ENCODE data around the gene LIN28B. TPM values are rescaled to one million over a fixed set of nuclear protein-coding genes. Genes with fewer than 3 reads are reported as not detected.

The LIN28B gene
- total RNA-seq, 1 experiment from 2014 or later = 21.6 TPM

GRCh38 chr6:105029581-105029980 is 72.7 kb downstream of the LIN28B start:
- ChIA-PET POLR2A (ENCODE audit: low non-redundant PET) (no interaction called here), CTCF (no interaction called here)
- no peaks in the 10 kb centered on the region for H3K9me3 ChIP-seq (ENCODE audit: low read depth, low read length, poor library complexity, severe bottlenecking)
- DNase-seq (ENCODE audit: low spot score) = no peak
- no peak overlapping the region for H3K27ac ChIP-seq (ENCODE audit: low read depth, low read length, poor library complexity, severe bottlenecking)
- BruUV-seq (replicated peaks) = no TSS peak
- intact Hi-C loops (cut with micrococcal nuclease; ENCODE audit: unreplicated experiment) = no loop called here
- TF ChIP-seq CTCF (conservative IDR thresholded peaks at IDR 0.05; ENCODE audit: low read depth, low read length) (no peak), EZH2 (IDR thresholded peaks at IDR 0.05; ENCODE audit: borderline replicate concordance, low read depth, low read length, poor library complexity, severe bottlenecking) (no peak)
- H3K4me1 ChIP-seq (ENCODE audit: insufficient read depth, low read length, poor library complexity, severe bottlenecking) = peaks cover 3% of the 10 kb centered on the region
- H3K36me3 ChIP-seq (ENCODE audit: insufficient read depth, low read length, poor library complexity, severe bottlenecking) = no peaks in the 10 kb centered on the region
- no peaks in the 10 kb centered on the region for H3K27me3 ChIP-seq (replicated peaks; ENCODE audit: insufficient read depth, low read depth, low read length, poor library complexity)
- H3K4me3 ChIP-seq (ENCODE audit: low read depth, low read length, poor library complexity, severe bottlenecking) = no peak overlapping the region

- Histone ChIP-seq H3K9me3 (ENCODE audit: low read depth, low read length, poor library complexity, severe bottlenecking) (no peaks in the 10 kb centered on the region), H3K4me1 (ENCODE audit: insufficient read depth, low read length, poor library complexity, severe bottlenecking) (peaks cover 3% of the 10 kb centered on the region), H3K27me3 (replicated peaks; ENCODE audit: insufficient read depth, low read depth, low read length, poor library complexity) (no peaks in the 10 kb centered on the region), H3K36me3 (ENCODE audit: insufficient read depth, low read length, poor library complexity, severe bottlenecking) (no peaks in the 10 kb centered on the region), H3K27ac (ENCODE audit: low read depth, low read length, poor library complexity, severe bottlenecking) (no peak overlapping the region), H3K4me3 (ENCODE audit: low read depth, low read length, poor library complexity, severe bottlenecking) (no peak overlapping the region)
- TF ChIP-seq EZH2 (IDR thresholded peaks at IDR 0.05; ENCODE audit: borderline replicate concordance, low read depth, low read length, poor library complexity, severe bottlenecking) = no peak
- no peak for TF ChIP-seq CTCF (conservative IDR thresholded peaks at IDR 0.05; ENCODE audit: low read depth, low read length)
- CTCF ChIA-PET = no interaction called here
- no TSS peak for BruUV-seq (replicated peaks)
- POLR2A ChIA-PET (ENCODE audit: low non-redundant PET) = no interaction called here
- intact Hi-C loops (cut with micrococcal nuclease; ENCODE audit: unreplicated experiment) = no loop called here
- no peak for DNase-seq (ENCODE audit: low spot score)
These were observed 77.6 kb downstream of the LIN28B start for GRCh38 chr6:105034470-105034869.

- intact Hi-C loops (cut with micrococcal nuclease; ENCODE audit: unreplicated experiment) = no loop called here
- ChIA-PET CTCF (no interaction called here), POLR2A (ENCODE audit: low non-redundant PET) (no interaction called here)
- TF ChIP-seq CTCF (conservative IDR thresholded peaks at IDR 0.05; ENCODE audit: low read depth, low read length) (no peak), EZH2 (IDR thresholded peaks at IDR 0.05; ENCODE audit: borderline replicate concordance, low read depth, low read length, poor library complexity, severe bottlenecking) (no peak)
- Histone ChIP-seq H3K4me1 (ENCODE audit: insufficient read depth, low read length, poor library complexity, severe bottlenecking) (peaks cover 3% of the 10 kb centered on the region), H3K36me3 (ENCODE audit: insufficient read depth, low read length, poor library complexity, severe bottlenecking) (no peaks in the 10 kb centered on the region), H3K9me3 (ENCODE audit: low read depth, low read length, poor library complexity, severe bottlenecking) (no peaks in the 10 kb centered on the region), H3K4me3 (ENCODE audit: low read depth, low read length, poor library complexity, severe bottlenecking) (no peak overlapping the region), H3K27me3 (replicated peaks; ENCODE audit: insufficient read depth, low read depth, low read length, poor library complexity) (no peaks in the 10 kb centered on the region), H3K27ac (ENCODE audit: low read depth, low read length, poor library complexity, severe bottlenecking) (no peak overlapping the region)
- no TSS peak for BruUV-seq (replicated peaks)
- no peak for DNase-seq (ENCODE audit: low spot score)
These were observed 78.4 kb downstream of the LIN28B start for GRCh38 chr6:105035299-105035698.
